WTC11 (cell line): ENCODE data around the gene CACHD1. TPM values are rescaled to one million over a fixed set of nuclear protein-coding genes. Genes with fewer than 3 reads are reported as not detected.

Experiments used
- ATAC-seq: fragments of 200-7000 bp; cut with Tn5 transposase; 2 replicates; pipeline ENCODE4 v1.10.0; 2021; ENCODE audit warnings: mild to moderate bottlenecking, moderate library complexity
- CTCF ChIA-PET: fragments of 300-600 bp; sonication (Branson Sonifier 250); formaldehyde crosslinking; loops from one replicate; lab custom pipeline; 2021; ENCODE audit warnings: antibody characterized with exemption; lab: Charles Lee
- POLR2A ChIA-PET: fragments of 350-600 bp; sonication (Branson Sonifier 250); formaldehyde crosslinking; loops from one replicate; lab custom pipeline; 2021; ENCODE audit warnings: antibody characterized with exemption; lab: Charles Lee
- DNase-seq: peaks from one replicate; pipeline ENCODE4 v3.0.0; 2021; ENCODE audit warnings: low spot score
- H3K27ac Mint-ChIP-seq: 2 replicates; pipeline ENCODE4 v1.8.0; 2021; ENCODE audit warnings: mixed read lengths
- H3K27me3 Mint-ChIP-seq: 2 replicates; pipeline ENCODE4 v1.8.0; 2021; ENCODE audit warnings: low read depth, mild to moderate bottlenecking, moderate library complexity, mixed read lengths
- H3K36me3 Mint-ChIP-seq: 2 replicates; pipeline ENCODE4 v1.8.0; 2021; ENCODE audit warnings: mixed read lengths
- H3K4me1 Mint-ChIP-seq: 2 replicates; pipeline ENCODE4 v1.8.0; 2022; ENCODE audit warnings: mixed read lengths
- H3K4me3 Mint-ChIP-seq: 2 replicates; pipeline ENCODE4 v1.8.0; 2021; ENCODE audit warnings: mild to moderate bottlenecking, moderate library complexity, mixed read lengths
- H3K9me3 Mint-ChIP-seq: 2 replicates; pipeline ENCODE4 v1.8.0; 2021; ENCODE audit warnings: mixed read lengths
- ATF6 ChIP-seq: sonication (generic); formaldehyde crosslinking; IDR thresholded peaks from 2 replicates; pipeline ENCODE4 v1.8.1; 2023; ENCODE audit warnings: mild to moderate bottlenecking, missing genetic modification reagents
- ESRRA ChIP-seq: sonication (generic); formaldehyde crosslinking; IDR thresholded peaks from 2 replicates; pipeline ENCODE4 v1.8.1; 2022; ENCODE audit warnings: mild to moderate bottlenecking, missing genetic modification reagents, borderline replicate concordance
- NFE2L1 ChIP-seq: sonication (generic); formaldehyde crosslinking; IDR thresholded peaks from 2 replicates; pipeline ENCODE4 v1.8.1; 2023; ENCODE audit warnings: missing genetic modification reagents
- NR3C1 ChIP-seq: sonication (generic); formaldehyde crosslinking; conservative IDR thresholded peaks from 2 replicates; pipeline ENCODE4 v1.8.1; 2023; ENCODE audit warnings: low read depth, mild to moderate bottlenecking, missing genetic modification reagents
- PREB ChIP-seq: sonication (generic); formaldehyde crosslinking; IDR thresholded peaks from 2 replicates; pipeline ENCODE4 v1.8.1; 2022; ENCODE audit warnings: mild to moderate bottlenecking, missing genetic modification reagents, moderate library complexity, borderline replicate concordance
- SP1 ChIP-seq: sonication (generic); formaldehyde crosslinking; conservative IDR thresholded peaks from 2 replicates; pipeline ENCODE4 v1.8.1; 2022; ENCODE audit warnings: missing genetic modification reagents
- TEAD1 ChIP-seq: sonication (generic); formaldehyde crosslinking; IDR thresholded peaks from 2 replicates; pipeline ENCODE4 v1.8.0; 2022; ENCODE audit warnings: mild to moderate bottlenecking, missing genetic modification reagents
- TEAD4 ChIP-seq: sonication (generic); formaldehyde crosslinking; IDR thresholded peaks from 2 replicates; pipeline ENCODE4 v1.8.0; 2022; ENCODE audit warnings: mild to moderate bottlenecking, missing genetic modification reagents
- TP53 ChIP-seq: sonication (generic); formaldehyde crosslinking; IDR thresholded peaks from 2 replicates; pipeline ENCODE4 v1.8.1; 2023; ENCODE audit warnings: mild to moderate bottlenecking, missing genetic modification reagents
- ZMAT4 ChIP-seq: fragments of 250-450 bp; sonication (Bioruptor Pico); IDR thresholded peaks from 2 replicates; pipeline ENCODE4 v1.9.0; 2021; ENCODE audit warnings: mild to moderate bottlenecking
- ZNF121 ChIP-seq: sonication (generic); formaldehyde crosslinking; IDR thresholded peaks from 2 replicates; pipeline ENCODE4 v1.8.0; 2023; ENCODE audit warnings: missing genetic modification reagents
- ZNF317 ChIP-seq: sonication (generic); formaldehyde crosslinking; IDR thresholded peaks from 2 replicates; pipeline ENCODE4 v1.8.1; 2023; ENCODE audit warnings: low read depth, mild to moderate bottlenecking, moderate library complexity, missing genetic modification reagents, borderline replicate concordance
- ZNF396 ChIP-seq: fragments of 250-450 bp; sonication (Bioruptor Pico); IDR thresholded peaks from 2 replicates; pipeline ENCODE4 v1.8.0; 2021; ENCODE audit warnings: mild to moderate bottlenecking, moderate library complexity, borderline replicate concordance
- ZNF416 ChIP-seq: fragments of 250-450 bp; sonication (Bioruptor Pico); IDR thresholded peaks from 2 replicates; pipeline ENCODE4 v1.9.0; 2021; ENCODE audit warnings: mild to moderate bottlenecking, inconsistent platforms
- ZNF423 ChIP-seq: fragments of 250-450 bp; sonication (Bioruptor Pico); IDR thresholded peaks from 2 replicates; pipeline ENCODE4 v2.1.2; 2022; ENCODE audit warnings: mild to moderate bottlenecking, moderate library complexity
- total RNA-seq: library from RNA; stranded (reverse); gene quantifications from 3 replicates; pipeline ENCODE4 v1.2.3, GENCODE V29; 2021
- TF ChIP-seq, protein P1 (sequence below): sonication (generic); formaldehyde crosslinking; IDR thresholded peaks from 2 replicates; pipeline ENCODE4 v1.8.0; 2022; ENCODE audit warnings: mild to moderate bottlenecking, missing genetic modification reagents
- TF ChIP-seq, protein P2 (sequence below): fragments of 250-450 bp; sonication (Bioruptor Pico); IDR thresholded peaks from 2 replicates; pipeline ENCODE4 v1.8.0; 2021; ENCODE audit warnings: mild to moderate bottlenecking
- TF ChIP-seq, protein P3 (sequence below): sonication (generic); formaldehyde crosslinking; IDR thresholded peaks from 2 replicates; pipeline ENCODE4 v1.8.1; 2022; ENCODE audit warnings: missing genetic modification reagents, borderline replicate concordance
- TF ChIP-seq, protein P4 (sequence below): sonication (generic); formaldehyde crosslinking; IDR thresholded peaks from 2 replicates; pipeline ENCODE4 v1.8.0; 2022; ENCODE audit warnings: mild to moderate bottlenecking, missing genetic modification reagents
- TF ChIP-seq, protein P5 (sequence below): fragments of 250-450 bp; sonication (Bioruptor Pico); conservative IDR thresholded peaks from 2 replicates; pipeline ENCODE4 v1.9.0; 2021; ENCODE audit warnings: mild to moderate bottlenecking
- TF ChIP-seq, protein P6 (sequence below): sonication (generic); formaldehyde crosslinking; IDR thresholded peaks from 2 replicates; pipeline ENCODE4 v1.8.1; 2022; ENCODE audit warnings: low read depth, mild to moderate bottlenecking, moderate library complexity, missing genetic modification reagents, borderline replicate concordance
- TF ChIP-seq, protein P7 (sequence below): fragments of 200-600 bp; IDR thresholded peaks from 2 replicates; pipeline ENCODE4 v1.8.0; 2022; ENCODE audit warnings: antibody characterized with exemption

The CACHD1 gene
- total RNA-seq, 1 experiment from 2014 or later: 26.3 TPM

- CTCF ChIA-PET: no interaction called here
- H3K27ac Mint-ChIP-seq: peak overlapping the region; percentile 83
- DNase-seq: no peak
- H3K36me3 Mint-ChIP-seq: 0 out of 2 replicates have a peak, but pooled peaks cover 2% of the 10 kb centered on the region
- POLR2A ChIA-PET: no interaction called here
- TF ChIP-seq, protein P1, sequence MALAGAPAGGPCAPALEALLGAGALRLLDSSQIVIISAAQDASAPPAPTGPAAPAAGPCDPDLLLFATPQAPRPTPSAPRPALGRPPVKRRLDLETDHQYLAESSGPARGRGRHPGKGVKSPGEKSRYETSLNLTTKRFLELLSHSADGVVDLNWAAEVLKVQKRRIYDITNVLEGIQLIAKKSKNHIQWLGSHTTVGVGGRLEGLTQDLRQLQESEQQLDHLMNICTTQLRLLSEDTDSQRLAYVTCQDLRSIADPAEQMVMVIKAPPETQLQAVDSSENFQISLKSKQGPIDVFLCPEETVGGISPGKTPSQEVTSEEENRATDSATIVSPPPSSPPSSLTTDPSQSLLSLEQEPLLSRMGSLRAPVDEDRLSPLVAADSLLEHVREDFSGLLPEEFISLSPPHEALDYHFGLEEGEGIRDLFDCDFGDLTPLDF: no peak
- TF ChIP-seq, protein P2, sequence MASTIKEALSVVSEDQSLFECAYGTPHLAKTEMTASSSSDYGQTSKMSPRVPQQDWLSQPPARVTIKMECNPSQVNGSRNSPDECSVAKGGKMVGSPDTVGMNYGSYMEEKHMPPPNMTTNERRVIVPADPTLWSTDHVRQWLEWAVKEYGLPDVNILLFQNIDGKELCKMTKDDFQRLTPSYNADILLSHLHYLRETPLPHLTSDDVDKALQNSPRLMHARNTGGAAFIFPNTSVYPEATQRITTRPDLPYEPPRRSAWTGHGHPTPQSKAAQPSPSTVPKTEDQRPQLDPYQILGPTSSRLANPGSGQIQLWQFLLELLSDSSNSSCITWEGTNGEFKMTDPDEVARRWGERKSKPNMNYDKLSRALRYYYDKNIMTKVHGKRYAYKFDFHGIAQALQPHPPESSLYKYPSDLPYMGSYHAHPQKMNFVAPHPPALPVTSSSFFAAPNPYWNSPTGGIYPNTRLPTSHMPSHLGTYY (CRISPR knock-in tag): no peak
- TF ChIP-seq, protein P3, sequence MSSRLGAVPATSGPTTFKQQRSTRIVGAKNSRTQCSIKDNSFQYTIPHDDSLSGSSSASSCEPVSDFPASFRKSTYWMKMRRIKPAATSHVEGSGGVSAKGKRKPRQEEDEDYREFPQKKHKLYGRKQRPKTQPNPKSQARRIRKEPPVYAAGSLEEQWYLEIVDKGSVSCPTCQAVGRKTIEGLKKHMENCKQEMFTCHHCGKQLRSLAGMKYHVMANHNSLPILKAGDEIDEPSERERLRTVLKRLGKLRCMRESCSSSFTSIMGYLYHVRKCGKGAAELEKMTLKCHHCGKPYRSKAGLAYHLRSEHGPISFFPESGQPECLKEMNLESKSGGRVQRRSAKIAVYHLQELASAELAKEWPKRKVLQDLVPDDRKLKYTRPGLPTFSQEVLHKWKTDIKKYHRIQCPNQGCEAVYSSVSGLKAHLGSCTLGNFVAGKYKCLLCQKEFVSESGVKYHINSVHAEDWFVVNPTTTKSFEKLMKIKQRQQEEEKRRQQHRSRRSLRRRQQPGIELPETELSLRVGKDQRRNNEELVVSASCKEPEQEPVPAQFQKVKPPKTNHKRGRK: peak; percentile 92; the same call in 1 of the 2 replicates
- TF ChIP-seq ZMAT4: no peak
- TF ChIP-seq TP53 (CRISPR knock-in tag): no peak
- no peaks in the 10 kb centered on the region for H3K9me3 Mint-ChIP-seq
- ATAC-seq: no peak
- H3K27me3 Mint-ChIP-seq: peaks cover 24% of the 10 kb centered on the region
- peak overlapping the region; percentile 95 for H3K4me3 Mint-ChIP-seq
- peaks cover 53% of the 10 kb centered on the region for H3K4me1 Mint-ChIP-seq
Observed at GRCh38 chr1:64472040-64472376, 2.1 kb downstream of the CACHD1 start.

GRCh38 chr1:64472805-64473204 lies 2.9 kb downstream of the CACHD1 start:
- peak; percentile 57 for ATAC-seq
- 0 out of 2 replicates have a peak, but pooled peaks cover 2% of the 10 kb centered on the region for H3K36me3 Mint-ChIP-seq
- peaks cover 54% of the 10 kb centered on the region for H3K4me1 Mint-ChIP-seq
- ChIA-PET POLR2A (interaction anchor here (0.6 to 1.6 kb wide), 7 partner anchors 13 to 77 kb away, joined by 3 to 11 read pairs (median 5); no protein-coding TSS in a partner anchor), CTCF (interaction anchor here (0.6 to 1.2 kb wide), 8 partner anchors 20 to 351 kb away, joined by 3 to 8 read pairs (median 4); no protein-coding TSS in a partner anchor)
- H3K9me3 Mint-ChIP-seq: no peaks in the 10 kb centered on the region
- DNase-seq: peak; percentile 73
- H3K4me3 Mint-ChIP-seq: peak overlapping the region; percentile 95
- peak overlapping the region; percentile 96 for H3K27ac Mint-ChIP-seq
- H3K27me3 Mint-ChIP-seq: peaks cover 18% of the 10 kb centered on the region
- TF ChIP-seq SP1 (CRISPR knock-in tag) (peak; percentile 50; the same call in 1 of the 2 replicates), NR3C1 (CRISPR knock-in tag) (no peak), ATF6 (CRISPR knock-in tag) (no peak), ZNF396 (CRISPR knock-in tag) (no peak), PREB (no peak), TEAD1 (CRISPR knock-in tag) (0 out of 2 replicates have a peak, but pooled peaks have one; percentile 51), TEAD4 (no peak), ZNF317 (no peak), ESRRA (no peak), ZNF416 (no peak), NFE2L1 (CRISPR knock-in tag) (no peak), ZNF423 (CRISPR knock-in tag) (peak; percentile 52; the same call in 1 of the 2 replicates), ZNF121 (no peak)
- TF ChIP-seq, protein P4, sequence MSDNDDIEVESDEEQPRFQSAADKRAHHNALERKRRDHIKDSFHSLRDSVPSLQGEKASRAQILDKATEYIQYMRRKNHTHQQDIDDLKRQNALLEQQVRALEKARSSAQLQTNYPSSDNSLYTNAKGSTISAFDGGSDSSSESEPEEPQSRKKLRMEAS (CRISPR knock-in tag): no peak
- TF ChIP-seq, protein P5, sequence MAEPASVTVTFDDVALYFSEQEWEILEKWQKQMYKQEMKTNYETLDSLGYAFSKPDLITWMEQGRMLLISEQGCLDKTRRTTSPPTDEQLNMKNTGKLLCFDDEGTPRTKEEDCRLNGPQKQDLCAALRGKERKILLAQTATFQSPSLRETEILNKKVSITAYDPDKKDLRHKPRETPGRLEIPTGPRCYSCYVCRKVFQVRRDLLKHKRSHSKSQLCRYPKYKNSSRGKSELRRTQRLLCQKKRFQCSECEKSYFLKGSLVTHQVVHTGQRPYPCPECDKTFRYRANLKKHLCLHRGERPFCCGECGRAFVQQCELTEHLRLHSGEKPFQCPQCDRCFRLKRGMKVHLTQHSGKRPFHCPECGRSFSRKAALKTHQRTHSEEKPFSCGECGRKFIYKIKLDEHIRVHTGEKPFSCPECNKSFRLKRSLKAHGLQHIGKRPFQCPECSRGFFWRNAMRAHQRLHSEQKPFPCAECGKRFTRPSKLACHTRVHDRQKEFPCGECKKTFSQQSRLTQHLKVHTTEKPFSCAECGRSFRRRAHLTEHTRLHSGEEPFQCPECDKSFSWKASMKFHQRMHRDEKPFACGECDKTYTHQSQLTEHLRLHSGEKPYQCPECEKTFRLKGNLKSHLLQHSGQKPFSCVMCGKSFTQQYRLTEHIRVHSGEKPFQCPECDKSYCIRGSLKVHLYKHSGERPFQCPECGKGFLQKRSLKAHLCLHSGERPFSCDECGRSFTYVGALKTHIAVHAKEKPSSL: no peak
- TF ChIP-seq, protein P6, sequence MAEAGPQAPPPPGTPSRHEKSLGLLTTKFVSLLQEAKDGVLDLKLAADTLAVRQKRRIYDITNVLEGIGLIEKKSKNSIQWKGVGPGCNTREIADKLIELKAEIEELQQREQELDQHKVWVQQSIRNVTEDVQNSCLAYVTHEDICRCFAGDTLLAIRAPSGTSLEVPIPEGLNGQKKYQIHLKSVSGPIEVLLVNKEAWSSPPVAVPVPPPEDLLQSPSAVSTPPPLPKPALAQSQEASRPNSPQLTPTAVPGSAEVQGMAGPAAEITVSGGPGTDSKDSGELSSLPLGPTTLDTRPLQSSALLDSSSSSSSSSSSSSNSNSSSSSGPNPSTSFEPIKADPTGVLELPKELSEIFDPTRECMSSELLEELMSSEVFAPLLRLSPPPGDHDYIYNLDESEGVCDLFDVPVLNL (CRISPR knock-in tag): no peak
- TF ChIP-seq, protein P7, sequence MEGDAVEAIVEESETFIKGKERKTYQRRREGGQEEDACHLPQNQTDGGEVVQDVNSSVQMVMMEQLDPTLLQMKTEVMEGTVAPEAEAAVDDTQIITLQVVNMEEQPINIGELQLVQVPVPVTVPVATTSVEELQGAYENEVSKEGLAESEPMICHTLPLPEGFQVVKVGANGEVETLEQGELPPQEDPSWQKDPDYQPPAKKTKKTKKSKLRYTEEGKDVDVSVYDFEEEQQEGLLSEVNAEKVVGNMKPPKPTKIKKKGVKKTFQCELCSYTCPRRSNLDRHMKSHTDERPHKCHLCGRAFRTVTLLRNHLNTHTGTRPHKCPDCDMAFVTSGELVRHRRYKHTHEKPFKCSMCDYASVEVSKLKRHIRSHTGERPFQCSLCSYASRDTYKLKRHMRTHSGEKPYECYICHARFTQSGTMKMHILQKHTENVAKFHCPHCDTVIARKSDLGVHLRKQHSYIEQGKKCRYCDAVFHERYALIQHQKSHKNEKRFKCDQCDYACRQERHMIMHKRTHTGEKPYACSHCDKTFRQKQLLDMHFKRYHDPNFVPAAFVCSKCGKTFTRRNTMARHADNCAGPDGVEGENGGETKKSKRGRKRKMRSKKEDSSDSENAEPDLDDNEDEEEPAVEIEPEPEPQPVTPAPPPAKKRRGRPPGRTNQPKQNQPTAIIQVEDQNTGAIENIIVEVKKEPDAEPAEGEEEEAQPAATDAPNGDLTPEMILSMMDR: no peak
